HG03196 (cell line): ENCODE data around the gene ARHGAP9.

ENCODE experiments used
- ATAC-seq: cut with Tn5 transposase; IDR thresholded peaks from one replicate; pipeline ENCODE4 v1.9.1; 2021; ENCODE audit not compliant: unreplicated experiment

ARHGAP9 gene

GRCh38 chr12:57473886-57474285 lies 5.8 kb downstream of the ARHGAP9 start:
- ATAC-seq = no peak

DNA sequence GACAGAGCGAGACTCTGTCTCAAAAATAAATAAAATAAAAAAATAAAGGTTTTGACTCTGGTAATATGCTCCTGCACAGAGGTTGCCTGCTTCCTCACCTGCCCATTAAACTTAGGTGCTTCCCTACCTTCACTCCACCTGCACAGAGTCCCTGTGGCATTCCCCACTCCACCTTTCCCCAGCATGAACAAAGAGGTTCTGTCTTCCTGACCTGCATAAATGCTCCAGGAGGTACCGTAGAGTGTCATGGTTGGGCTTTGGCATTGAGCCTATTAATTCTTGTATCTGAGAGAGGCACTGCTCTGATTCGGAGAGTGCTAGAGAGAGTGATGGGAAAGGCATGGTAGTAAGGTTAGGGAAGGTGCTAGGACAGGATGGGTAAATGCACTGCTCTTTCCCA lies 6.3 kb downstream of the ARHGAP9 start:
- ATAC-seq = no peak

GRCh38 chr12:57472391-57472790 lies 7.3 kb downstream of the ARHGAP9 start:
- no peak for ATAC-seq

DNA sequence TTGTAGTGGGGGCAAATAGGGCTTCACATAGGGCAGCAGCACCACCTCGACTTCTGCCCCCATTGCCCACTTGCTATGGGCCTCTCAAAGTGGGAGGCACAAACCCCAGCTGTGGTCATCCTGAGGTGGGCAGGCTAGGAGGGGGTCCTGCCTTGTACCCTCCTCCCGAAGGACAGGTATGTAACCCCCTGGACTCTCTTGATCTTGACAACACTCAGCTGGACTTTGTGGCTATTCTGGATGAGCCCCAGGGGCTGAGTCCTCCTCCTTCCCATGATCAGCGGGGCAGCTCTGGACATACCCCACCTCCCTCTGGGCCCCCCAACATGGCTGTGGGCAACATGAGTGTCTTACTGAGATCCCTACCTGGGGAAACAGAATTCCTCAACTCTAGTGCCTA lies 8.0 kb downstream of the ARHGAP9 start:
- no peak for ATAC-seq

- no peak for ATAC-seq
Observed at GRCh38 chr12:57470970-57471656, 8.6 kb downstream of the ARHGAP9 start.

GRCh38 chr12:57470286-57470969 lies 9.2 kb downstream of the ARHGAP9 start:
- no peak for ATAC-seq

GRCh38 chr12:57469296-57470164 lies 10.1 kb downstream of the ARHGAP9 start:
- no peak for ATAC-seq

DNA sequence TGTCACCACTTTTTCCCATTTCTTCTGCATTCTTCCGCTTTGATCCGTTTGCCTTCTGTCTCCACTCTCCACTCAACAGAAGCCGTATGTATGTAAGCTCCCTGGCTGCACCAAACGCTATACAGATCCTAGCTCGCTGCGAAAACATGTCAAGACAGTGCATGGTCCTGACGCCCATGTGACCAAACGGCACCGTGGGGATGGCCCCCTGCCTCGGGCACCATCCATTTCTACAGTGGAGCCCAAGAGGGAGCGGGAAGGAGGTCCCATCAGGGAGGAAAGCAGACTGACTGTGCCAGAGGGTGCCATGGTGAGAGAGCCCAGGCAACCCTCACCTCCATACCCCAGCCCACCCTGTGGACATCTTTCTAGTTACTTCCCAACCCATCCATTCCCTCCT lies 11.8 kb downstream of the ARHGAP9 start:
- no peak for ATAC-seq

GRCh38 chr12:57467212-57467874 lies 12.3 kb downstream of the ARHGAP9 start:
- ATAC-seq = no peak

DNA sequence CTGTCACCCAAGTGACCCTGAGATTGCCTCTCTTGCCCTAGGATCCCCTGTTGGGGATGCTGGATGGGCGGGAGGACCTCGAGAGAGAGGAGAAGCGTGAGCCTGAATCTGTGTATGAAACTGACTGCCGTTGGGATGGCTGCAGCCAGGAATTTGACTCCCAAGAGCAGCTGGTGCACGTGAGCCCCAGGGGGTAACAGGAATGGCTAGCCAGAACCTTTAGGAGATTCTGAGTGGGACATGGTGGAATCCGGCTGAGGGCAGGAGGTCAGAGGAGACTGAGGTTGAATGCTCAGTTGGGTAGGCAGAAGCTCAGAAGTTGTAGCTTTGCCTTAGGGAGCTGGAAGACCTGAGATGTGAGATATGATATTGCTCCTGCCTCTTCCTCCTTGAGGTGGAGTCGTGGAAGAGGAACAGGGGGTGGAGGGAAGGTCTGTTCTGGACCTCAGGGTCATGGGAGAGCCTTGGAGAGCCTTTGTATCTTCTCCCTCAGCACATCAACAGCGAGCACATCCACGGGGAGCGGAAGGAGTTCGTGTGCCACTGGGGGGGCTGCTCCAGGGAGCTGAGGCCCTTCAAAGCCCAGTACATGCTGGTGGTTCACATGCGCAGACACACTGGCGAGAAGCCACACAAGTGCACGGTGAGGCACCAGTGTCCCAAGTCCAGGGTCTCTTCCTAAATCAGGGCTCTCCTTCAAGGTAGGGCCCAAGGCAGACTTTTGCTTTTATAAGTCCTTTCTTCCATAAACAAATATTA lies 13.7 kb downstream of the ARHGAP9 start:
- no peak for ATAC-seq

- no peak for ATAC-seq
Observed at GRCh38 chr12:57465030-57465746, 14.5 kb downstream of the ARHGAP9 start.

- ATAC-seq = no peak
Observed at GRCh38 chr12:57464569-57464968, 15.1 kb downstream of the ARHGAP9 start.

DNA sequence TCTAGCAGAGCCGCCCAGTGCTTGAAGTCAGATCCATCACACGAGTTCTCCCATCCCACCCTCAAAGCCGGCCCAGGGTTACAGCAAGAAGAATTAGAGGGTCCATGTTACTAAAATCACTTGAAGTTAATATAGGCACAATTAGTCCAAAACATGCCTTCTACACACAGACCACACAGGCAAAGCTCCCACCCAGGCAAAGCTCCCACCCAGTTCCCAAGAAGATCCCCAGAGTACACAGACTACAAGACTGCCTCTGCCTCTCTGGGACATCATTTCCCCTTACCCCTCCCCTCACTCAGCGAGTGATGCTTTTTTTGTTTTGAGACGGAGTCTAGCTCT lies 16.8 kb downstream of the ARHGAP9 start:
- no peak for ATAC-seq

DNA sequence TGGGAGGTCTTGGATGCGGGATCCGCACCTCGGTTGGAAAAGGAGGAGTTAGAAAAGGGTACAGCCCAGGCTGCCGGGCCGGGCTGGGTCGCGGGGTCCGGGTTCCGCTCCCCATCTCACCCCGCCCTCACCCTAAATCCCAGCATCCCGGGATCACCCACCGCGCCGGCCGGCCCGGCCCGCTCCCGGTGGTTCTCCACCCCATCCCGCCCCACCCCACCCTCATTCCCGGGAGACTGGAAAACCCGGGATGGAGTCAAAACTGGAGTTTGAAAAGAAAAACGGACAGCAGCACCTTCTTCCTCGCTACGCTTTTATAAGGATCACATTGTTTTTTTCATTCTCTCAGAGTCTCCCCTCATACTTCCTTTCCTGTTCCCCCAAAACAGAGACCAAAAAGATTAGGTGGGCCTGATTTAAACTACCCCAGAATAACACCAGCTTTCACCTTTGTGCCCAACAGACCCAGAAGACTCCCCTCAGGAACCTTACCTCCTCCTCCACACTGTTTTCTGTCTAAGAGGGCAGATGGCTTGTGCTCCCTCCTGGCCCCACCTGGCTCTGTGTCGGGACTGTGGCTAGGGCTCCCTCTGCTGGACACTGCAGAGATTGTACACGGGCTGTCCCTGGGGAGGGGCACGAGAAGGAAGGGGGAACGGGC lies 17.3 kb downstream of the ARHGAP9 start:
- ATAC-seq = peak; percentile 63

DNA sequence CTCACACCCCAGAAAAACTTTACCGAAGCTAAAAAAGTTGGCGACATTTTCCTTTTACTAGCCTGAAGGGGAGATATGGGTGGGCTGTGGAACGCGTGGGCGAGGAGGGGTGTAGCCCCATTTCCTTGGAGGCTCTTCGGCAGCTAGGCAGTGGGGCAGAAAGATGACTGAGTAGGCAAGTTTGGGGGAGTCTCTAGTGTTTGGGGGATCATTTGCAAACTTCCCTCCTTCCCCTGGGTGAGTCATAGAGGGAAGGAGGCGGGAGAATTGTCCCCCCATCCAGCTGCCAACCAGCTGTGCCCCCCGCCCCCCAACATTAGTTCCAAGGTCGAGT lies 17.8 kb downstream of the ARHGAP9 start:
- no peak for ATAC-seq

- no peak for ATAC-seq
Observed at GRCh38 chr12:57461276-57461916, 18.3 kb downstream of the ARHGAP9 start.

- no peak for ATAC-seq
Observed at GRCh38 chr12:57460841-57461275, 18.8 kb downstream of the ARHGAP9 start.

- no peak for ATAC-seq
Observed at GRCh38 chr12:57460468-57460784, 19.2 kb downstream of the ARHGAP9 start.

- ATAC-seq = no peak
Observed at GRCh38 chr12:57459750-57460467, 19.8 kb downstream of the ARHGAP9 start, which contains the start of gene GLI1. Gene GLI1, plus strand, starts transcription at chr12:57459785. Its CDS starts 3,907 bp downstream, at chr12:57463692.
